ENCODE results near the gene GPRC5A.
"Not testable (repeated sequence)": the region's sequence is repeated elsewhere in the genome, so short reads cannot be mapped to it uniquely, and the experiment has no call there.

The GPRC5A gene

GRCh38 chr12:12891080-12891880 lies at the start of gene GPRC5A:
TSS of gene GPRC5A (plus strand) at chr12:12891562. CDS start at chr12:12908250, 16,688 bp downstream.
- no peak for DNase-seq (ENCODE audit: low read depth)

- DNase-seq (ENCODE audit: low read depth) = no peak
Measured at GRCh38 chr12:12845794-12846243, 45.5 kb upstream of the GPRC5A start.

GRCh38 chr12:12846780-12847179 lies 44.6 kb upstream of the GPRC5A start:
- not testable (repeated sequence) for DNase-seq (ENCODE audit: low read depth)

- no peak for DNase-seq (ENCODE audit: low read depth)
Measured at GRCh38 chr12:12853435-12853834, 37.9 kb upstream of the GPRC5A start.

GRCh38 chr12:12859690-12860089 lies 31.7 kb upstream of the GPRC5A start:
- DNase-seq (ENCODE audit: low read depth) = no peak

- no peak for DNase-seq (ENCODE audit: low read depth)
Measured at GRCh38 chr12:12864243-12864642, 27.1 kb upstream of the GPRC5A start.

- no peak for DNase-seq (ENCODE audit: low read depth)
Measured at GRCh38 chr12:12868477-12869235, 22.7 kb upstream of the GPRC5A start.

GRCh38 chr12:12870465-12870864 lies 20.9 kb upstream of the GPRC5A start:
- DNase-seq (ENCODE audit: low read depth) = peak; percentile 99

- no peak for DNase-seq (ENCODE audit: low read depth)
Measured at GRCh38 chr12:12871587-12872138, 19.7 kb upstream of the GPRC5A start.

GRCh38 chr12:12872139-12872933 lies 19.0 kb upstream of the GPRC5A start:
- no peak for DNase-seq (ENCODE audit: low read depth)

- DNase-seq (ENCODE audit: low read depth) = no peak
Measured at GRCh38 chr12:12872934-12873275, 18.5 kb upstream of the GPRC5A start.

GRCh38 chr12:12874029-12874428 lies 17.3 kb upstream of the GPRC5A start:
- no peak for DNase-seq (ENCODE audit: low read depth)

GRCh38 chr12:12875301-12875700 lies 16.1 kb upstream of the GPRC5A start:
- not testable (repeated sequence) for DNase-seq (ENCODE audit: low read depth)

- DNase-seq (ENCODE audit: low read depth) = no peak
Measured at GRCh38 chr12:12877153-12877768, 14.1 kb upstream of the GPRC5A start.

- no peak for DNase-seq (ENCODE audit: low read depth)
Measured at GRCh38 chr12:12877781-12878455, 13.4 kb upstream of the GPRC5A start.

- no peak for DNase-seq (ENCODE audit: low read depth)
Measured at GRCh38 chr12:12880537-12880936, 10.8 kb upstream of the GPRC5A start.

- DNase-seq (ENCODE audit: low read depth) = no peak
Measured at GRCh38 chr12:12881151-12881909, 10.0 kb upstream of the GPRC5A start.

- DNase-seq (ENCODE audit: low read depth) = no peak
Measured at GRCh38 chr12:12882288-12882687, 9.1 kb upstream of the GPRC5A start.

GRCh38 chr12:12883369-12884001 lies 7.9 kb upstream of the GPRC5A start:
- no peak for DNase-seq (ENCODE audit: low read depth)

Measured in non-pigmented ciliary epithelial cell (primary cell).